Stimulated activated CD4-positive, alpha-beta T cell treated with anti-CD3 and anti-CD28 coated beads, Interleukin-1b, Interleukin-23, amount 100 ng/mL, for 24 hours (primary cell): ENCODE results near the gene ASB8.

Experiments used
- DNase-seq, 4 experiments: peaks; one replicate each; pipeline ENCODE4 v3.0.0-alpha.2; 2020; ENCODE audit warnings: low read depth in 4 of 4, low spot score in 1 of 4

Gene ASB8

GRCh38 chr12:48157018-48157888 lies at the start of gene ASB8:
ASB8 (minus strand) TSS chr12:48157515; CDS start chr12:48153496, 4,019 bp downstream.
- peak; percentile 96 to 99 (median 98) for DNase-seq

GRCh38 chr12:48203192-48203591 lies 45.9 kb upstream of the ASB8 start, which contains the start of gene OR10AD1:
OR10AD1 (minus strand) TSS chr12:48203292; CDS start chr12:48203292, 0 bp downstream.
- no peak for DNase-seq

GRCh38 chr12:48202766-48203165 lies 45.5 kb upstream of the ASB8 start:
- DNase-seq, result no peak

- DNase-seq, result no peak
Measured at GRCh38 chr12:48201516-48201915, 44.2 kb upstream of the ASB8 start.

GRCh38 chr12:48201091-48201490 lies 43.8 kb upstream of the ASB8 start:
- no peak for DNase-seq

- DNase-seq, result no peak
Measured at GRCh38 chr12:48199774-48200221, 42.5 kb upstream of the ASB8 start.

GRCh38 chr12:48198985-48199384 lies 41.7 kb upstream of the ASB8 start:
- no peak for DNase-seq

- DNase-seq, result peak in 2 of 4 experiments; percentile 15 to 16
Measured at GRCh38 chr12:48198672-48198971, 41.3 kb upstream of the ASB8 start.

- DNase-seq, result peak; percentile 71 to 91 (median 82)
Measured at GRCh38 chr12:48197971-48198671, 40.8 kb upstream of the ASB8 start.

- DNase-seq, result no peak
Measured at GRCh38 chr12:48197549-48197970, 40.2 kb upstream of the ASB8 start.

- no peak for DNase-seq
Measured at GRCh38 chr12:48194799-48195201, 37.5 kb upstream of the ASB8 start.

- no peak for DNase-seq
Measured at GRCh38 chr12:48193623-48194022, 36.3 kb upstream of the ASB8 start.

- DNase-seq, result no peak
Measured at GRCh38 chr12:48192861-48193260, 35.5 kb upstream of the ASB8 start.

GRCh38 chr12:48191096-48191495 lies 33.8 kb upstream of the ASB8 start:
- no peak for DNase-seq

GRCh38 chr12:48189331-48190125 lies 32.2 kb upstream of the ASB8 start:
- DNase-seq, result peak in 3 of 4 experiments; percentile 39 to 66 (median 55)

GRCh38 chr12:48187916-48188695 lies 30.8 kb upstream of the ASB8 start:
- DNase-seq, result no peak

- DNase-seq, result no peak
Measured at GRCh38 chr12:48185181-48185919, 28.0 kb upstream of the ASB8 start.

GRCh38 chr12:48184549-48184922 lies 27.2 kb upstream of the ASB8 start:
- DNase-seq, result no peak

- DNase-seq, result no peak
Measured at GRCh38 chr12:48183876-48184548, 26.7 kb upstream of the ASB8 start.
